HEK293T (cell line): ENCODE data around the gene SPATA4.

ENCODE experiments used
- CTBP1 ChIP-seq: fragments of 450-650 bp; IDR thresholded peaks from 2 replicates; pipeline ENCODE4 v1.6.1; 2016; ENCODE audit warnings: borderline replicate concordance
- ELF4 ChIP-seq: fragments of 450-650 bp; IDR thresholded peaks from 2 replicates; pipeline ENCODE4 v1.6.1; 2017; ENCODE audit warnings: antibody characterized with exemption
- FOXA1 ChIP-seq: fragments of 450-650 bp; IDR thresholded peaks from 2 replicates; pipeline ENCODE4 v1.6.1; 2016; ENCODE audit warnings: mild to moderate bottlenecking
- FOXK2 ChIP-seq: fragments of 450-650 bp; IDR thresholded peaks from 2 replicates; pipeline ENCODE4 v1.6.1; 2016; ENCODE audit warnings: mild to moderate bottlenecking
- FOXM1 ChIP-seq: fragments of 450-650 bp; IDR thresholded peaks from 2 replicates; pipeline ENCODE4 v1.6.1; 2017; ENCODE audit warnings: mild to moderate bottlenecking, borderline replicate concordance
- L3MBTL2 ChIP-seq: fragments of 450-650 bp; conservative IDR thresholded peaks from 2 replicates; pipeline ENCODE4 v1.6.1; 2016; ENCODE audit warnings: mild to moderate bottlenecking
- SP1 ChIP-seq: fragments of 450-650 bp; IDR thresholded peaks from 2 replicates; pipeline ENCODE4 v1.6.1; 2017
- SUZ12 ChIP-seq: fragments of 450-650 bp; IDR thresholded peaks from 2 replicates; pipeline ENCODE4 v1.6.1; 2016; ENCODE audit warnings: mild to moderate bottlenecking
- TARDBP ChIP-seq: fragments of 450-650 bp; IDR thresholded peaks from 2 replicates; pipeline ENCODE4 v1.6.1; 2016

DNA sequence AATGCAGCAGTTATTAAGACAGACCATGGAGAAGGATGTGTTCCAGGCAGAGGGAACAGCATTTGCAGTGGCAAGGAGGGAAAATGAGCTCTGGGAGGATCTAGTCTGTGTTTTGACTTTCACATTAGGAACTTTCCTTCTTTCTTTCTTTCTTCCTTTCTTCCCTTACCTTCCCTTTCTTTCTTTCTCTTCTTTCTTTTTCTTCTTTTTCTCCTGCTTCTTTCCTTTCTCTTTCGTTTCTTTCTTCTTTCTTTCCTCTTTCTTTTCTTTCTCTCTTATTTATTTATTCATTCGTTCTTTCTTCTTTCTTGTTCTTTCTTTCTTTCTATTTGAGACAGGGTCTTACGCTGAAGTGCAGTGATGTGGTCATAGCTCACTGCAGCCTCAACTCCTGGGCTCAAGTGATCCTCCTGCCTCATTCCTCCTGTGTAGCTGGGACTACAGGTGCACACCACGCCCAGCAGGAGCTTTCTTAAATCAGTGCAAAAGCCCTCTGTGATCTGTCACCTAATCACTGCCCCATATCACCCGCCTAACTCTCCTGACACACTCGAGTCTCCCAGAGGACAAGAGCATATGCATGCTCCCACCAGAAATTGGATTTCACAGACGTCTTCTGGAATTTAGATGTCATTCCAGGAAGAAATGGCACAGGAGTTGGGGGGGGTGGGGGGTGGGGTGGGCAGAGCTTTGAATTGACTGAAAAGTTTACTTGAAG, 15.4 kb upstream of the SPATA4 start:
- TF ChIP-seq TARDBP (no peak), FOXK2 (no peak), ELF4 (no peak), SP1 (no peak), FOXA1 (no peak), FOXM1 (no peak), L3MBTL2 (no peak), CTBP1 (no peak), SUZ12 (no peak)
